GM18520 (cell line): ENCODE data around the gene TSC22D2.
"Not testable (repeated sequence)": the region's sequence is repeated elsewhere in the genome, so short reads cannot be mapped to it uniquely, and the experiment has no call there.

Source experiments
- ATAC-seq: cut with Tn5 transposase; IDR thresholded peaks from one replicate; pipeline ENCODE4 v1.9.1; 2021; ENCODE audit not compliant: unreplicated experiment

Gene TSC22D2

GRCh38 chr3:150479370-150479769 lies 71.3 kb downstream of the TSC22D2 start:
- ATAC-seq: no peak

- no peak for ATAC-seq
These were observed 72.8 kb downstream of the TSC22D2 start for GRCh38 chr3:150480877-150481276.

DNA sequence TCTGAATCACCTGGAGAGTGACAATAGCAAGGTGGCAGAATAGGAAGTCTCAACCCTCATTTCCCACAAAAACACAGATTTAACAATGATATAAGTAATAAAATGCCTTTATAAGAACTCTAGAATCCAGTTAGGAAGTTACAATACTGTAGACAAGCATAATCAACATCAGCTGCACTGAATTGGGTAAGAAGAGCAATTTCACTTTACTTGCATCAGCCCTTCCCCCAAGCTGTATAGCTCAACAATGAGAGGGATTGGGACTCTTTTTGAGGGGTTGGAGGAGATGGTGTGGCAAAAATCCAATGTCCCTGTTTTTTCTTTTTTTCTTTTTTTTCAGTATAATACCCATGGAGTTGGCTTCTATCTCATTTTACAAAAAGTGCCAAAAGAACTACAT lies 75.1 kb downstream of the TSC22D2 start:
- no peak for ATAC-seq

- ATAC-seq: no peak
These were observed 76.3 kb downstream of the TSC22D2 start for GRCh38 chr3:150484410-150484809.

DNA sequence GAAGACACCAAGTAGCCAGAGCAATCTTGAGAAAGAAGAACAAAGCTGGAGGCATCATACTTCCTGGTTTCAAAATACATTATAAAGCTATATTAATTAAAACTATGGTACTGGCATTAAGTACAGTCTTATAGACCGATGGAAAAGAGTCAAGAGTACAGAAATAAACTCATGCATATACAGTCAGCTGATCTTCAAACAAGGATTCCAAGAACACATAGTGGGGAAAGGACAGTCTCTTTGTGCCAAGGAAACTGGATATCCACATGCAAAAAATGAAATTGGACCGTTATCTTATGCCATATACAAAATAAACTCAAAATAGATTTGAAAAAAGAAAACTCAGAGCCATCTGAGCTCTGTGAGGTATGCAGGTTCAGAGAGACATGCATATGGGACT lies 80.8 kb downstream of the TSC22D2 start:
- ATAC-seq: no peak

- ATAC-seq: no peak
These were observed 82.3 kb downstream of the TSC22D2 start for GRCh38 chr3:150490277-150490986.

DNA sequence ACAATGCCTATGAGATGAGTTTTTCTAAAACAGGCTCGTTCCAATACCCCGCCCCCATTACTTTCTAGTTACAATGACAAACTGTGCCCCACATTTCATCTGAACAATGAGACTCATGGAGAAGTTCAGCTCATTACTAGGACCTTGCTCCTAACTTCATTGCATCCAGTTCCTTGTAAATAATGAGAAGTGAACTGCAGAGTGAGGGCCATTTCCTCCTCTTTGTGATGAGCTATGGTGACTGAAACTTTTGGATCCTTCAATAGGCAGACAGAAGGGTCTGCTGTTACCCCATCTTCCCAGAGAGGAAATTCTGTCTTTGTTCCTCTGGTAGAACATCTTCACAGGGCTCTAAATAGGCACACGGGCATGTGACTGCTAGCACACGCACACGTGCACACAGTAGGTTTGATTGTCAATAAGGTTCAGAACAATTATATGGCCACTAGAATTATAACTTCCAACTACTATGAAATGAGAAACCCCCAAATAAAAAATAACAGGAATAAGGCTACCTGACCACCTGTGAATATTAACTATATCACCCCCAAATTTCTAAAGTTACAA lies 86.4 kb downstream of the TSC22D2 start:
- ATAC-seq: no peak

- ATAC-seq: no peak
These were observed 87.1 kb downstream of the TSC22D2 start for GRCh38 chr3:150495149-150495548.

DNA sequence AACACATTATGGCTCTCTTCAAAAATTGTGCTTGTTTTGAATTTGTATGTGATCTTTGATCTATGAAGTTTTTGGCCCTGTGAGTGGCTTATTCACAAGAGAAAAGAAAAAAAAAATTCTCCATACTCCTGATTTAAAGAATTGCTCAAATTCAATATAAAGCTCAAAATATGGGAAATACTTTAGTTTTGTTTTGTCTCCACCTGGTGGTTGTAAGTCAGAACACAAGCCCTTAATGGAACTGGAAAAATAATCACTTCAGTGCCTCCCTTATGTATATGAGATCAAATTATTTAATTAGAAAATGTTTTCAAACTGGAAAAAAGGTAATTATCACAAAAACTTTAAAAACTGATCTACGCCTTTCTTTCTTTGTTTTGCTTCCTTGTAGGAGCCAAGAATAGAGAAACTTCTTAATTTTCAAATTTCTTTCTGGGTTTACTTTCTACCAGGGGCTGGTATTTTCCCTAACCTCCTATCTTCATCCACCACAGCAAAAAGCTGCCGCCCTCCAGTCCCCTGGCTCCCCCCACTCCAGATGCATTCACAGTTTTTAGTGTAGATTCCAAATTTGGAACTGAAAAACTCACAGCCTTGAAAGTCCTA lies 87.6 kb downstream of the TSC22D2 start:
- no peak for ATAC-seq

DNA sequence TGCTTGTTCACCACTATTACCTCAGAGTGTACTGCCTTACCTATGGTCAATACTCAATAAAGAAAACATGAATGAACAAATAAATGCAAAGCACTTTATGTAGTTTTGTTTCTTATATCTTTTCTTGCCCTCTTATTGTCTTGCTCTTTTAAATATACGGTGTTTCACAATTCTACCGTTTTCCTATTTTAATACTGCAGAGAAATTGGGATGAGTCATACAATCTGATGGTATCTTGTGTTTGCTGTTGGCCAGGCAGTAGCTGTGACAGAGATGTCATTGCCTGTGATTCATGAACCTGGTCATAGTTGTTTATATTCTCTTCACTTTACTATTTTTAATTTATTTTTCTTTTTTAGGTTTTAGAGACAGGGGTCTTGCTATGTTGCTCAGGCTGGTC lies 89.9 kb downstream of the TSC22D2 start:
- no peak for ATAC-seq

GRCh38 chr3:150500960-150501359 lies 92.9 kb downstream of the TSC22D2 start:
- not testable (repeated sequence) for ATAC-seq

- ATAC-seq: no peak
These were observed 95.5 kb downstream of the TSC22D2 start for GRCh38 chr3:150503402-150504099.

GRCh38 chr3:150504483-150504882 lies 96.4 kb downstream of the TSC22D2 start:
- no peak for ATAC-seq

- ATAC-seq: no peak
These were observed 100.3 kb downstream of the TSC22D2 start for GRCh38 chr3:150508401-150508800.

DNA sequence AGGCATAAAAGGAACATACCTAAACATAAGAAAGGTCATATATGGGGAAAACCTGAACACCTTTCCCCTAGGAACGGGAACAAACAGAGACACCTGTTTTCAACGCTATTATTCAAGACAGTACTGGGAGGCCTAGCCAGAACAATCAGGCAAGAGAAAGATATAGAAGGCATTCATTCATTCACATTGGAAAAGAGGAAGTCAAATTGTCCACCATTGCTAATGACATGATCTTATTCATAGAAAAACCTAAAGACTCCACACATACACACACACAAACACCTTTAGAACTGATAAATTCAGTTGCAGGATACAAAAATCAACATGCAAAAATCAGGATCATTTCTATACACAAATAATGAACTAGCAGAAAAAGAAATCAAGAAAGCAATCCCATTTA lies 101.7 kb downstream of the TSC22D2 start:
- ATAC-seq: no peak

GRCh38 chr3:150511122-150511821 lies 103.2 kb downstream of the TSC22D2 start:
- no peak for ATAC-seq

DNA sequence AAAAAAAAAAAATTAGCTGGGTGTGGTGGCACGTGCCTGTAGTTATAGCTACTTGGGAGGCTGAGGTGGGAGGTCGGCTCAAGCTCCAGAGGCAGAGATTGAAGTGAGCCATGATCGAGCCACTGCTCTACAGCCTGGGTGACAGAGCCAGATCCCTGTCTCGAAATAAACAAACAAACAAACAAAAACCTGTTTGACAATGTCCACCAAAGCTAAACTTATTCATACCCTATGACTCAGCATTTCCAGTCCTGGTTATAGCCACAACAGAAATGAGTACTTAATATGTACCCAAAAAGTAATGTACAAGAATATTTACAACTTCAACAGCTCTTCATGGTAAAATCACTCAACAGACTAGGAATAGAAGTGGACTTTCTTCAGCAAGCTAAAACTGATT lies 107.1 kb downstream of the TSC22D2 start:
- ATAC-seq: no peak
